H1 (cell line): ENCODE measurements around the gene CD300H. TPM values are rescaled to one million over a fixed set of nuclear protein-coding genes. Genes with fewer than 3 reads are reported as not detected.

ENCODE experiments used
- CTCF ChIA-PET: fragments of 300-600 bp; sonication (Branson Sonifier 250); formaldehyde crosslinking; loops from one replicate; lab custom pipeline; 2021; ENCODE audit not compliant: partially characterized antibody; lab: Charles Lee
- POLR2A ChIA-PET: fragments of 300-600 bp; sonication (Branson Sonifier 250); formaldehyde crosslinking; loops from one replicate; lab custom pipeline; 2021; ENCODE audit warnings: inconsistent platforms; ENCODE audit not compliant: partially characterized antibody; lab: Charles Lee
- DNase-seq, 2 experiments: peaks; one replicate each; pipeline versions ENCODE4 v3.0.0 to v3.0.0-alpha.2; 2010 to 2022; ENCODE audit warnings: low spot score in 2 of 2, low read depth in 1 of 2, mixed read lengths in 1 of 2
- FAIRE-seq: peaks from 2 replicates; lab custom pipeline; 2011; peaks lifted over from hg19 to GRCh38; lab: Jason Lieb, UNC
- H2AFZ ChIP-seq: 2 replicates; pipeline ENCODE4 v1.8.1; 2012; ENCODE audit warnings: low read length, inconsistent platforms
- H2AK5ac ChIP-seq: 2 replicates; pipeline ENCODE4 v1.6.1; 2013; ENCODE audit warnings: low read depth, low read length
- H2BK120ac ChIP-seq: replicated peaks from 2 replicates; pipeline ENCODE3; 2013; ENCODE audit warnings: low read depth, low read length, inconsistent platforms
- H2BK12ac ChIP-seq: 2 replicates; pipeline ENCODE4 v1.6.1; 2013; ENCODE audit warnings: low read depth, low read length
- H2BK15ac ChIP-seq: 2 replicates; pipeline ENCODE4 v1.6.1; 2013; ENCODE audit warnings: low read length
- H2BK20ac ChIP-seq: 2 replicates; pipeline ENCODE4 v1.6.1; 2013; ENCODE audit warnings: low read length
- H2BK5ac ChIP-seq: 2 replicates; pipeline ENCODE4 v1.6.1; 2013; ENCODE audit warnings: low read depth, low read length
- H3K14ac ChIP-seq: 2 replicates; pipeline ENCODE4 v1.6.1; 2013; ENCODE audit warnings: inconsistent platforms; ENCODE audit not compliant: insufficient read length
- H3K18ac ChIP-seq: 2 replicates; pipeline ENCODE4 v1.6.1; 2013; ENCODE audit warnings: low read length; ENCODE audit errors: extremely low read depth
- H3K23ac ChIP-seq: 2 replicates; pipeline ENCODE4 v1.6.1; 2013; ENCODE audit warnings: inconsistent platforms; ENCODE audit not compliant: insufficient read length
- H3K23me2 ChIP-seq: 2 replicates; pipeline ENCODE4 v1.6.1; 2013; ENCODE audit warnings: low read depth, low read length
- H3K27ac ChIP-seq: 2 replicates; pipeline ENCODE4 v1.6.1; 2011; ENCODE audit warnings: low read depth, low read length, inconsistent platforms
- H3K27me3 ChIP-seq, 4 experiments: replicated peaks in 1 of 4; 1 replicate in 1 of 4; 2 replicates in 3 of 4; pipeline versions ENCODE4 v1.6.1 to v1.8.1; 2011 to 2013; ENCODE audit warnings: low read length in 3 of 4, mild to moderate bottlenecking in 3 of 4, inconsistent platforms in 2 of 4, mixed read lengths in 2 of 4, moderate library complexity in 1 of 4; ENCODE audit not compliant: control insufficient read depth in 3 of 4, insufficient read depth in 3 of 4; ENCODE audit errors: extremely low read depth in 1 of 4
- H3K36me3 ChIP-seq, 4 experiments: 2 replicates each; pipeline versions ENCODE4 v1.6.1 to v1.8.1; 2011 to 2013; ENCODE audit warnings: mild to moderate bottlenecking in 4 of 4, low read length in 3 of 4, moderate library complexity in 2 of 4, control low read depth in 1 of 4, inconsistent platforms in 1 of 4; ENCODE audit not compliant: insufficient read depth in 4 of 4, control insufficient read depth in 2 of 4
- H3K4ac ChIP-seq: replicated peaks from 2 replicates; pipeline ENCODE3; 2013; ENCODE audit warnings: low read length, low read depth, mixed read lengths, inconsistent platforms; ENCODE audit not compliant: insufficient read length
- H3K4me1 ChIP-seq, 4 experiments: replicated peaks in 1 of 4; 1 replicate in 1 of 4; 2 replicates in 3 of 4; pipeline versions ENCODE4 v1.6.1 to v1.8.1; 2011 to 2013; ENCODE audit warnings: low read length in 3 of 4, inconsistent platforms in 2 of 4, mixed read lengths in 1 of 4; ENCODE audit not compliant: insufficient read depth in 4 of 4, control insufficient read depth in 3 of 4
- H3K4me2 ChIP-seq, 2 experiments: 2 replicates each; pipeline versions ENCODE4 v1.6.1 to v1.8.1; 2011 to 2013; ENCODE audit warnings: low read depth in 2 of 2, low read length in 2 of 2, control low read depth in 1 of 2, inconsistent platforms in 1 of 2, mild to moderate bottlenecking in 1 of 2; ENCODE audit not compliant: insufficient read depth in 1 of 2
- H3K4me3 ChIP-seq, 4 experiments: fragments of 200-600, 300-600 bp in 1 of 4; sonication (generic), shearing (Covaris generic), sonication (Bioruptor Twin) in 1 of 4; 2 replicates each; pipeline versions ENCODE4 v1.5.1 to v1.8.1; 2011 to 2016; ENCODE audit warnings: low read length in 4 of 4, low read depth in 3 of 4, control low read depth in 2 of 4, inconsistent platforms in 2 of 4, mild to moderate bottlenecking in 2 of 4, mixed read lengths in 1 of 4, moderate library complexity in 1 of 4; ENCODE audit not compliant: insufficient read depth in 2 of 4; ENCODE audit errors: extremely low read depth in 1 of 4
- H3K56ac ChIP-seq: replicated peaks from 2 replicates; pipeline ENCODE3; 2013; ENCODE audit warnings: low read depth, mild to moderate bottlenecking, mixed read lengths, low read length, inconsistent platforms; ENCODE audit not compliant: insufficient read length
- H3K79me1 ChIP-seq: 2 replicates; pipeline ENCODE4 v1.6.1; 2013; ENCODE audit warnings: low read depth, low read length, control low read depth
- H3K79me2 ChIP-seq, 2 experiments: 2 replicates each; pipeline versions ENCODE4 v1.6.1 to v1.8.1; 2012 to 2013; ENCODE audit warnings: low read length in 2 of 2, mild to moderate bottlenecking in 2 of 2, inconsistent platforms in 1 of 2; ENCODE audit not compliant: insufficient read depth in 2 of 2, control insufficient read depth in 1 of 2
- H3K9ac ChIP-seq, 4 experiments: replicated peaks in 1 of 4; 1 replicate in 1 of 4; 2 replicates in 3 of 4; pipeline versions ENCODE4 v1.6.1 to v1.8.1; 2011 to 2013; ENCODE audit warnings: low read depth in 3 of 4, low read length in 3 of 4, control low read depth in 2 of 4, mild to moderate bottlenecking in 2 of 4, moderate library complexity in 2 of 4, inconsistent platforms in 1 of 4; ENCODE audit errors: extremely low read depth in 1 of 4
- H3K9me3 ChIP-seq, 2 experiments: 2 replicates each; pipeline versions ENCODE4 v1.6.1 to v1.8.1; 2012 to 2013; ENCODE audit warnings: mild to moderate bottlenecking in 2 of 2, moderate library complexity in 2 of 2, control low read depth in 1 of 2, inconsistent platforms in 1 of 2, low read depth in 1 of 2, low read length in 1 of 2, mixed read lengths in 1 of 2; ENCODE audit not compliant: insufficient read depth in 2 of 2
- H4K20me1 ChIP-seq, 2 experiments: replicated peaks in 1 of 2; 2 replicates each; pipeline versions ENCODE3 to v1.8.1; 2011 to 2013; ENCODE audit warnings: inconsistent platforms in 2 of 2, low read length in 2 of 2, mild to moderate bottlenecking in 1 of 2; ENCODE audit not compliant: insufficient read depth in 2 of 2, control insufficient read depth in 1 of 2
- H4K5ac ChIP-seq: 2 replicates; pipeline ENCODE4 v1.6.1; 2013; ENCODE audit warnings: low read length, low read depth, mixed read lengths, inconsistent platforms; ENCODE audit not compliant: insufficient read length
- H4K8ac ChIP-seq: 2 replicates; pipeline ENCODE4 v1.8.0; 2013; ENCODE audit warnings: mild to moderate bottlenecking, moderate library complexity, low read length, inconsistent platforms; ENCODE audit not compliant: insufficient read depth; ENCODE audit errors: extremely low read depth
- H4K91ac ChIP-seq: replicated peaks from 2 replicates; pipeline ENCODE3; 2013; ENCODE audit warnings: low read length, mixed read lengths, inconsistent platforms; ENCODE audit not compliant: insufficient read length
- BRCA1 ChIP-seq: IDR thresholded peaks from 2 replicates; pipeline ENCODE4 v1.6.1; 2012; ENCODE audit warnings: low read depth, low read length, improper control_type of control experiment
- GABPA ChIP-seq: IDR thresholded peaks from 2 replicates; pipeline ENCODE4 v1.6.1; 2011; ENCODE audit warnings: mild to moderate bottlenecking, low read length, moderate library complexity, borderline replicate concordance; ENCODE audit not compliant: insufficient read depth
- PHF8 ChIP-seq: fragments of 200-600 bp; sonication (generic); conservative IDR thresholded peaks from 2 replicates; pipeline ENCODE4 v1.7.1; 2012; ENCODE audit warnings: low read depth, mild to moderate bottlenecking, inconsistent platforms, low read length, moderate library complexity
- WGBS, 2 experiments: shearing (Covaris generic) in 1 of 2; methylation state at CpG; one replicate each; pipeline versions ENCODE4 v1.1.6 to v1.1.7; 2013 to 2015; ENCODE audit warnings: low lambda C conversion rate in 2 of 2, mixed read lengths in 2 of 2, inconsistent platforms in 1 of 2, low coverage in 1 of 2, missing lambda C conversion rate in 1 of 2; ENCODE audit not compliant: insufficient replicate concordance in 2 of 2, insufficient coverage in 1 of 2, insufficient read length in 1 of 2; ENCODE audit errors: extremely low coverage in 1 of 2, missing lambda C conversion rate in 1 of 2; 5-methylcytosine and 5-hydroxymethylcytosine counted together
- polyA plus RNA-seq, 7 experiments: library from polyadenylated mRNA; depleted of rRNA in 3 of 7; stranded (reverse) in 5 of 7; unstranded in 2 of 7; fragments of >200 nt in 5 of 7; fragments of 200-250 nt in 2 of 7; gene quantifications; 1 replicate in 5 of 7; 2 replicates in 1 of 7; 4 replicates in 1 of 7; pipeline versions ENCODE4 v1.2.1 to v1.2.3, GENCODE V29; 2011 to 2013; ENCODE audit warnings: missing spikeins in 2 of 7, mixed read lengths in 2 of 7
- total RNA-seq: library from RNA; stranded (reverse); fragmentation: NEBNext Ultra II Directional; extraction: Animal tissue kit (Norgen Biotek cat#: 25700); gene quantifications from 2 replicates; pipeline ENCODE4 v1.2.1, GENCODE V29; 2021

Gene CD300H
- total and polyA plus RNA-seq, 2 of the 8 experiments (the other 6 are each of a cell fraction or from before 2014, with no cell fraction given) = not detected

GRCh38 chr17:74520790-74521480, 46.4 kb downstream of the CD300H start:
- Histone ChIP-seq H3K9me3 (peaks cover 14 to 24% of the 10 kb centered on the region in 2 experiments; a peak in 3 of 4 replicates), H3K23ac (no peak overlapping the region), H2BK12ac (no peak overlapping the region), H2AK5ac (no peak overlapping the region), H3K27ac (no peak overlapping the region), H3K4me3 (no peak overlapping the region), H3K4ac (no peak overlapping the region), H3K9ac (no peak overlapping the region), H2BK20ac (no peak overlapping the region), H3K56ac (no peak overlapping the region), H3K27me3 (peaks cover 0 to 2% (median 0%) of the 10 kb centered on the region in 4 experiments; a peak in 1 of 7 replicates), H2BK15ac (no peak overlapping the region), H3K18ac (no peak overlapping the region), H4K8ac (no peak overlapping the region), H2BK120ac (no peak overlapping the region), H3K4me1 (no peaks in the 10 kb centered on the region), H3K79me1 (no peaks in the 10 kb centered on the region), H4K91ac (no peak overlapping the region), H3K4me2 (no peak overlapping the region), H4K5ac (no peak overlapping the region), H3K14ac (no peak overlapping the region), H3K36me3 (no peaks in the 10 kb centered on the region), H2AFZ (no peak overlapping the region), H4K20me1 (peaks cover 0 to 2% of the 10 kb centered on the region in 2 experiments), H2BK5ac (no peak overlapping the region), H3K79me2 (no peaks in the 10 kb centered on the region), H3K23me2 (no peaks in the 10 kb centered on the region)
- 93% methylated on average over 20 of the region's 21 CpGs; no CpG with 5 or more reads in 1 of the 2 experiments for WGBS, 2 experiments
- TF ChIP-seq GABPA (no peak), PHF8 (no peak), BRCA1 (no peak)
- FAIRE-seq (no peak), DNase-seq (no peak)
- CTCF ChIA-PET = interaction anchor here (0.7 to 1.2 kb wide), 2 partner anchors 63 to 152 kb away, joined by 4 read pairs; no protein-coding TSS in a partner anchor
- POLR2A ChIA-PET = no interaction called here
